Type B pancreatic cell (in vitro differentiated cells): Measurements from ENCODE around the gene HSF2BP. TPM values are rescaled to one million over a fixed set of nuclear protein-coding genes. Genes with fewer than 3 reads are reported as not detected.

Source experiments
- DNase-seq: peaks from one replicate; pipeline ENCODE4 v3.0.0; 2021; ENCODE audit warnings: mixed read lengths; ENCODE audit not compliant: unreplicated experiment; ENCODE audit errors: extremely low spot score
- H3K27ac Mint-ChIP-seq: 2 replicates; pipeline ENCODE4 v1.8.0; 2021; ENCODE audit warnings: mild to moderate bottlenecking, mixed read lengths
- H3K27me3 Mint-ChIP-seq: 2 replicates; pipeline ENCODE4 v1.8.0; 2021; ENCODE audit warnings: mixed read lengths
- H3K36me3 Mint-ChIP-seq: 2 replicates; pipeline ENCODE4 v1.8.0; 2021; ENCODE audit warnings: mixed read lengths
- H3K4me1 Mint-ChIP-seq: one replicate; pipeline ENCODE4 v1.8.0; 2021; ENCODE audit warnings: mixed read lengths; ENCODE audit not compliant: unreplicated experiment
- H3K4me3 Mint-ChIP-seq: 2 replicates; pipeline ENCODE4 v1.8.0; 2021; ENCODE audit warnings: mild to moderate bottlenecking, mixed read lengths
- H3K9me3 Mint-ChIP-seq: 2 replicates; pipeline ENCODE4 v1.8.0; 2021; ENCODE audit warnings: mixed read lengths
- CTCF ChIP-seq: fragments of 200-600 bp; sonication (generic); conservative IDR thresholded peaks from 2 replicates; pipeline ENCODE4 v1.5.0; 2021; ENCODE audit warnings: antibody characterized with exemption, mild to moderate bottlenecking
- total RNA-seq: library from RNA; stranded (reverse); gene quantifications from 2 replicates; pipeline ENCODE4 v1.2.1, GENCODE V29; 2021; ENCODE audit warnings: low replicate concordance

HSF2BP gene
- total RNA-seq, 1 donor from 2014 or later = 1.3 TPM

GRCh38 chr21:43631411-43632107 lies 27.7 kb downstream of the HSF2BP start:
- Mint-ChIP-seq H3K36me3 (peaks cover 14% of the 10 kb centered on the region), H3K27ac (peak overlapping the region; percentile 10), H3K4me3 (peak overlapping the region; percentile 1), H3K4me1 (no peaks in the 10 kb centered on the region), H3K27me3 (no peaks in the 10 kb centered on the region), H3K9me3 (peaks cover 5% of the 10 kb centered on the region)
- no peak for DNase-seq
- TF ChIP-seq CTCF = no peak

GRCh38 chr21:43627527-43627926 lies 31.8 kb downstream of the HSF2BP start:
- Mint-ChIP-seq H3K4me1 (no peaks in the 10 kb centered on the region), H3K9me3 (peaks cover 5% of the 10 kb centered on the region), H3K4me3 (no peak overlapping the region), H3K27me3 (no peaks in the 10 kb centered on the region), H3K36me3 (peaks cover 14% of the 10 kb centered on the region), H3K27ac (no peak overlapping the region)
- DNase-seq = no peak
- no peak for TF ChIP-seq CTCF

GRCh38 chr21:43626390-43626789 lies 32.9 kb downstream of the HSF2BP start:
- H3K9me3 Mint-ChIP-seq = peaks cover 5% of the 10 kb centered on the region
- no peak for DNase-seq
- no peak for TF ChIP-seq CTCF
- H3K27ac Mint-ChIP-seq = no peak overlapping the region
- peaks cover 10% of the 10 kb centered on the region for H3K36me3 Mint-ChIP-seq
- H3K4me3 Mint-ChIP-seq = no peak overlapping the region
- H3K4me1 Mint-ChIP-seq = no peaks in the 10 kb centered on the region
- no peaks in the 10 kb centered on the region for H3K27me3 Mint-ChIP-seq

GRCh38 chr21:43624339-43624738 lies 34.9 kb downstream of the HSF2BP start:
- Mint-ChIP-seq H3K4me3 (no peak overlapping the region), H3K27me3 (no peaks in the 10 kb centered on the region), H3K27ac (no peak overlapping the region), H3K4me1 (no peaks in the 10 kb centered on the region), H3K36me3 (peaks cover 16% of the 10 kb centered on the region), H3K9me3 (peaks cover 10% of the 10 kb centered on the region)
- DNase-seq = no peak
- no peak for TF ChIP-seq CTCF

- H3K4me3 Mint-ChIP-seq = no peak overlapping the region
- peaks cover 19% of the 10 kb centered on the region for H3K36me3 Mint-ChIP-seq
- no peak for DNase-seq
- no peaks in the 10 kb centered on the region for H3K4me1 Mint-ChIP-seq
- H3K9me3 Mint-ChIP-seq = peaks cover 10% of the 10 kb centered on the region
- H3K27me3 Mint-ChIP-seq = no peaks in the 10 kb centered on the region
- no peak for TF ChIP-seq CTCF
- H3K27ac Mint-ChIP-seq = no peak overlapping the region
These were observed 35.7 kb downstream of the HSF2BP start for GRCh38 chr21:43623588-43623987.
